T-helper 2 cell treated with Interferon-gamma antibody and Interleukin-4, amounts not matched to agents 5 μg/mL and 100 μg/mL, for 36 hours (primary cell): ENCODE measurements around the gene THSD4.

Source experiments
- DNase-seq: peaks from one replicate; pipeline ENCODE4 v3.0.0; 2021; ENCODE audit warnings: low spot score
- H3K27ac Mint-ChIP-seq: one replicate; pipeline ENCODE4 v1.8.0; 2021; ENCODE audit warnings: mild to moderate bottlenecking, mixed read lengths
- H3K27me3 Mint-ChIP-seq: one replicate; pipeline ENCODE4 v1.8.0; 2021; ENCODE audit warnings: low read depth, mixed read lengths
- H3K36me3 Mint-ChIP-seq: one replicate; pipeline ENCODE4 v1.8.0; 2021; ENCODE audit warnings: low read depth, mixed read lengths
- H3K4me1 Mint-ChIP-seq: one replicate; pipeline ENCODE4 v1.8.0; 2021; ENCODE audit warnings: low read depth, mixed read lengths
- H3K4me3 Mint-ChIP-seq: one replicate; pipeline ENCODE4 v1.8.0; 2022; ENCODE audit warnings: mild to moderate bottlenecking, moderate library complexity, mixed read lengths
- H3K9me3 Mint-ChIP-seq: one replicate; pipeline ENCODE4 v1.8.0; 2021; ENCODE audit warnings: mixed read lengths

The THSD4 gene

DNA sequence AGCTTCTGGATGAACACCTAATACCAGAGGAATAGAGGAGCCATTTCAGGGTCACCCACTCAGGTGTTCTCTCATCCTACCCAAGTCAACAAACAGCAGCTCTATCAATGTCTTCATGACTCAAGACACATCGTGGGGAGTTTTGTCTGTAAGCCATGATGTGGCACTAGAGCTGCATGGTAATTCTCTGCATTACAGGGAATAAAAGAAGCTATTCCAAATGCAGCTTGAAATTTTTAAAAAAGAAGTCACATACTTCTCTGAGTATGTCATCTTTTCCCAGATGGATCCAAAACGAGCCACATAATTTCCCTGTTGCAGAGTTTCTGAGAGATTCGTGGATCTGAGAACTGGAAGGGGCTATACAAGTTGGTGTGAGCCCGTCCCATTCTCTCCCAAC, 6.1 kb upstream of the THSD4 start:
- Mint-ChIP-seq H3K4me3 (no peak overlapping the region), H3K4me1 (peaks cover 2% of the 10 kb centered on the region)
- DNase-seq, result no peak

DNA sequence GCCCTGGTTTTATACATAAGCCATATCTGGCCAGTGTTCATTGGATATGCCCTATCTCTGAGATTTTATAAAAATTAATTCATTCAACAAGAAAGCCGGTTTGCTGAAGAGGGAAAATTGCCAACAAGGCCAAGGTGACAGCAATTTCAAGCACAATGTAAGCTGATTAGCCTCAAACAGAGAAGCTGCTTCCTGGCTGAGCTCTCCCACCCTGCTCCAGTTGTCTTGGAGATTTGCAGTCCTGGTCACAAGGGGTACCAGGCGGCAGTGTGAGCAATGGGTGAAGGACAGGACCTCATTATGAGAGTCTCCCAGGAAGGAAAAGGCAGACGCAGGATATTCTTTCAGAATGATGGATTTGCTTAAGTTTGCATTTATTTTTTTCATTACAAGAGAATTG, 5.4 kb upstream of the THSD4 start:
- Mint-ChIP-seq H3K27ac (no peak overlapping the region), H3K36me3 (no peaks in the 10 kb centered on the region), H3K27me3 (peaks cover 8% of the 10 kb centered on the region), H3K4me3 (no peak overlapping the region), H3K9me3 (no peaks in the 10 kb centered on the region), H3K4me1 (peaks cover 2% of the 10 kb centered on the region)
- no peak for DNase-seq

More for the DNA sequence above, 6.1 kb upstream of the THSD4 start:
- Mint-ChIP-seq H3K27me3 (peaks cover 5% of the 10 kb centered on the region), H3K27ac (no peak overlapping the region), H3K9me3 (no peaks in the 10 kb centered on the region), H3K36me3 (no peaks in the 10 kb centered on the region)

DNA sequence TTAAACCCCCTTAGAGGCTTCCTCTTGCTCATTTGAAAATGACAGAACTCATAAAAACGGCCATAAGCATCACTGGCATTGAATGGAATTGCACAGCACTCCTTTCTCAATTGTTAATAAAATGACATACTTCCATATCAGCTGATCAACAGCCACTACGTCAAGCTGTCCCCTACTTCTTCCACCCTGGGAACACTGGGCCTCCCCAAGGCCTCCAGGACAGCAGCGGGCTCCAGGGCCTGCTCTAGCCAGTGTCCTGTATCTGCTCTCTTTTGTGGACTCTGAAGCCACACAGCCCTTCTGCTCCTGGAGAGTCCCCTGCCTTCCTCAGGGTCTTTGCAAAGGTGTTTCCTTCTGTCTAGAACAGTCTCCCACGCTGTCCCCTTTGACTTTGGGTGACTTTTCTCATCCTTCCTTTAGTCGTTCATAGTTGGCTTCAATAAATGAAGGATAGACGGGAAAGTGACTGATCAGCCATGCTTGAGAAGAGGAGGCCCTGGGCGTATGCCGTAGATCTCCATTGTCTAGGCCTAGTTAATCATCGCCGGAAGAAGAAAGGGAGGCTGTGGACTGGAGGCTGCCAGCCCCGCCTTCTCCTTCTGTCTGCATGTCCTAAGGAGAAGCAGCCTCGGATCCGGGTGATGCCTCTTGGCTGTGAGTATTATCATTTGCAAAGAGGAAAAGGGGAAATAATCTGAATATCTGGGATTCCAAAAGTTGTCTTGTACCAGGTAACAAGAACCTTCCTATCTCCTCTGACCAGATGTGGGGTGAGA, 4.7 kb upstream of the THSD4 start:
- Mint-ChIP-seq H3K4me1 (peaks cover 2% of the 10 kb centered on the region), H3K27me3 (peaks cover 12% of the 10 kb centered on the region), H3K27ac (no peak overlapping the region), H3K9me3 (no peaks in the 10 kb centered on the region), H3K36me3 (no peaks in the 10 kb centered on the region), H3K4me3 (no peak overlapping the region)
- no peak for DNase-seq

DNA sequence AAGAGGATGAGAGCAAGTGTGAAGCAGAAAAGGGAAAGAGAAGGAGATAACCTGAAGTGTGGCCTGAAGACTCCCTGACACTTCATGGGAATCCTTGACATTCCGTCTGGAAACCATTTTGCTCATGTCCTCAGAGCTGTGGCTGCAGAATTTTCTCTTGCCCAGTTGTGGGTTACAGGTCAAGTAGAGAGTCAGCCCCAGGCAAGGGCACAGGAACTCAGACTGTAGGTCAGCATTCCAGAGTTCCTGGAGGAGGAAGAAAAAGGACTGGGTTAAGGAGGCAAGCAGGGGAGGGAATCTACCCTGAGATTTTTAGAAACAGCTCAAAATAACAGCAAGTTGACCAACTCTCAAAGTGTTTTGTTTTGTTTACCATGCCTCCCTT, 4.1 kb upstream of the THSD4 start:
- no peak for DNase-seq
- no peaks in the 10 kb centered on the region for H3K9me3 Mint-ChIP-seq
- H3K36me3 Mint-ChIP-seq, result no peaks in the 10 kb centered on the region
- peaks cover 14% of the 10 kb centered on the region for H3K27me3 Mint-ChIP-seq
- H3K4me3 Mint-ChIP-seq, result no peak overlapping the region
- no peak overlapping the region for H3K27ac Mint-ChIP-seq
- H3K4me1 Mint-ChIP-seq, result peaks cover 4% of the 10 kb centered on the region

DNA sequence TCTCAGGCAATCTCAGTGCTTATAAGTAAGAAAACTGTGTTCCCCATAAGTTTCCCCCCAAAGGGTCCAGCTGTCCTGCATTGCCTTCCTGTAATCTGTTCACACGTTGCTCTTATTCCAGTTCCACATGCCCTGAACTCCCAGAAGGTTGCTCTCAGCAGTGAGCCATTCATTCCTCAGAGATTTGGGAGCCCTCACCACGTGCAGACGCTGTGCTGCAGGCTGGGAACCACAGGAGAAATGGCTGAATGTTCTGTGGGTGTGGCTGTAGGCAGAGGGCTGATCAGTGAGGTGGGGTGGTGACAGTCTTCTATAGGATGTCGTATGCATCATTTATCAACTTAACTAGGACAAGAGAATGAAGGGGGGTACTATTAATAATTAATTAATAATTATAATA, 3.3 kb upstream of the THSD4 start:
- Mint-ChIP-seq H3K9me3 (no peaks in the 10 kb centered on the region), H3K36me3 (no peaks in the 10 kb centered on the region), H3K27ac (no peak overlapping the region), H3K27me3 (peaks cover 22% of the 10 kb centered on the region), H3K4me3 (no peak overlapping the region), H3K4me1 (peaks cover 8% of the 10 kb centered on the region)
- no peak for DNase-seq

DNA sequence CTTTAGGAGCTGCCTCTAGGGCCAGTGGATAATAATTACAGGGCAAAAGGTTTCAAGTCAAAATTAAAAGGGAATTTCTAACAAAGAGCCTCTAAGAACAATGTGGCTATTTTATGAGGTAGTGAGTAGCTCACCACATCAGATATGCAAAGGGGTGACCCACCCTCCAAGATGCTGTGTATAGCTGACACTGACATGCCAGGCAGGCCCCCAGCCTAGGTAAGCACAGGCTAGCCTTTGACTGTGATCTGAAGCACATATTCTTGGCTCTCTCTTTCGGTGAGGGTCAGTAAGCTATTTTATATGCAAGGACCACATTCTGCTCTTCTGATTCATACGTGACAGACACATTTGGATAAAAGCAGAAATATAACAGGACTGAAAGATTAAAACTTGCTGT, 2.8 kb upstream of the THSD4 start:
- Mint-ChIP-seq H3K27me3 (peaks cover 27% of the 10 kb centered on the region), H3K4me3 (no peak overlapping the region), H3K4me1 (peaks cover 6% of the 10 kb centered on the region), H3K27ac (no peak overlapping the region), H3K36me3 (no peaks in the 10 kb centered on the region), H3K9me3 (no peaks in the 10 kb centered on the region)
- DNase-seq, result no peak

DNA sequence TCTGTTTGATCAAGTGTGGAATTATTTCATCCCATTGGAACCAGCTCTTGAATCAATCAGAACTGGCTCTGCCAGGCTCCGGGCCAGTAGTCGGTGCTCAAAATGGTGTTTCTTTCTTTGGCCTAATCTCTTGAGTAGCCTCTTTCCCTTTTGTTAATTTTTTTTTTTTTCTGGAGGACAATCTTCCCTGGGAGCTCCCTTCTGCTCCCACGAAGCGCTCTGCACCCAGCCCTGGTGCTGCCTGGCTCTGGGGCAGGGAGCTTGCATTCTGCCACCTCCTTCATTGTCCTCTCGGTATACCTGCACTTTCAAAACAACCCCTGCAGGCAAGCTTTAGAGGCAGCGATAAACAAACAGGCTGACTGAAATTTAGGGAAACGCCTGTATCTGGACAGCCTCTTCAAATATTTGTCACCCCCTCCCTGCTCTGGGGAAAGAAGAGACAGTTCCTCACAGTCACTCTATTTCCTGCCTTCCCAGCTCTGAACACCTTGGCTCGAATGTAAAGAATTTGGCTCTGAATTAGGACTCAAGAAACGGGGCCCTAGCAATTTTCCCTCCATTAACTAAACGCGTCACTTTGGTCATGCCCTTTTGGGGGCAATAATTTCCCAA, 1.1 kb upstream of the THSD4 start:
- no peak overlapping the region for H3K4me3 Mint-ChIP-seq

DNA sequence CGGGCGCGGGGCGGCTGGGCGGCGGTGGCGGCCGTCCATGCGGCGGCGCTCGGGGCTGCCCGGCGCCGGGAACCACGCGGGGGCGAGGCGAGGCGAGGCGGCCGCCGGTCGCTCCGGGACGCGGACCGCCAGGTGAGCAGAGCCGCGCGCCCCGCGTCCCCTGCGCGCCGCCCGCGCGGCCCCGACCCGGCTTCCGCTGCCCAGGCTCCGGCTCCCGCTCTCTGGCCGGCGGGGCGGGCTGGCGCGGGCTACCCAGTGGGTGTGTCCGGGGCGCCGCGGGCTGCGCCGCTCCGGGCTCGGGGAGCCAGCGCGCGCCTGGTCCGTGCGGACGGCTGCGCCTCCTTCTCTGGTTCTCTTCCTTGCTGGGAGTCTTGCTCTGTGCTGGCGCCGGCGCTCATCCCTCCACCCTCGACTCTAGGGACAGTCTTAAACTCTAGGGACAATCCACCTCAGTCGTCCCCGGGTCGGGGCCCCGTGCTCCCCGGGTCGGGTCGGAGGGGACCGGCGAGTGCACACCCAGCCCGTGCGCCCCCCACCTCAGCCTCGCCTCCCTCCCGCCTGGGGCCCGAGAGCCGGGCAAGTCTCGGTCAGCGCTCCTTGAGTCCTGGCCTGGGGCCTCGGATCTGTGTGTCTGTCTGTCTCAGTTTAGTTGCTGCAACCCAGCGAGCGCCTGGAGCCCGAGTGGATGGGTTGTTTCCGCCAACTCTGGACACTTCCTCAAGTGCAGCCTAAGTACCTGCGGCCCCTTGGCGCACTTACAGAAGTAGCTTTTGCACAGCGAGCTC, 488 bp downstream of the THSD4 start:
- peaks cover 42% of the 10 kb centered on the region for H3K27me3 Mint-ChIP-seq
- H3K27ac Mint-ChIP-seq, result no peak overlapping the region
- H3K4me1 Mint-ChIP-seq, result peaks cover 6% of the 10 kb centered on the region
- no peak for DNase-seq
- no peaks in the 10 kb centered on the region for H3K9me3 Mint-ChIP-seq
- peak overlapping the region; percentile 60 for H3K4me3 Mint-ChIP-seq
- no peaks in the 10 kb centered on the region for H3K36me3 Mint-ChIP-seq

More for the DNA sequence above, 1.1 kb upstream of the THSD4 start:
- no peaks in the 10 kb centered on the region for H3K36me3 Mint-ChIP-seq
- H3K27ac Mint-ChIP-seq, result no peak overlapping the region
- no peaks in the 10 kb centered on the region for H3K9me3 Mint-ChIP-seq
- H3K4me1 Mint-ChIP-seq, result peaks cover 6% of the 10 kb centered on the region
- peaks cover 42% of the 10 kb centered on the region for H3K27me3 Mint-ChIP-seq
- DNase-seq, result no peak

DNA sequence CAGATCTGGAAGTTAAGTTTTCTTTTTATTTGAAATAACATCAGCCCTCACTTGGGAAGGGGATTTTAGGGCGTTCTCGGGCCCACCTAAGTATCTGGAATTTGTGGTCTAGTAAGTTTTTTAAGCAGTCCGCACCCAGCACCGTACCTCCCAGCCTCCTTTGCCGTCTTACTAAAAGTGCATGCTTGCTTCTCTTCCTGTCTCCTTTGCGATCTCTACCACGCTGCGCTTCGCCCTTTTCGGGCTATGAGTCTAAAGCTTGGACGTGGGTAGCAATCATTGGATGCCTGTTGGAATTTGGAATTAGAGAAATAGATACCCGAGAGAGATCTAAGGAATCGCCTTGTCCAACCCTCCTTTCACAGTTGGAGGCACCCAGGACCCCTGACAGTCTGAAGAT, 1.1 kb downstream of the THSD4 start:
- H3K27ac Mint-ChIP-seq, result no peak overlapping the region
- peaks cover 6% of the 10 kb centered on the region for H3K4me1 Mint-ChIP-seq
- peak overlapping the region; percentile 60 for H3K4me3 Mint-ChIP-seq
- H3K9me3 Mint-ChIP-seq, result no peaks in the 10 kb centered on the region
- no peaks in the 10 kb centered on the region for H3K36me3 Mint-ChIP-seq
- peaks cover 42% of the 10 kb centered on the region for H3K27me3 Mint-ChIP-seq
- DNase-seq, result no peak

DNA sequence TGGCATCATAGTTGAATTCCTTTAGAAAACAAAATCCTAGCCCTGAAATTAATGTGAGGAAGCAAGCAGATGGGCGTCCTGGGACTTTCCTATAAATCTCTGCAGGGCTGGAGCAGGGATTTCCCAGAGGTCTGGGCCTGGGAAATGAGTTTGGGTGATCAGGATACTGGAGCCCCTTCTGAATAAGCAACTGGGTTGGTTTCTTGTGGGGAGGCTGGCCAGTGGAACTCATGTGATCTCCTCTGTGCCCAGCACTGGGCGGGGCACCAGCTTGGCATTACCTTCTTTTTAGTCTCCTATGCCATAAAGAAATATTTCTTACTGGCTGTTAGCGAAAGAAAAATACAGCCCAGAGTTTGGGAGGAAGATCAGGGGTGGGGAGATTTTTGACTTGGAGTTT, 1.7 kb downstream of the THSD4 start:
- no peak for DNase-seq
- Mint-ChIP-seq H3K27ac (no peak overlapping the region), H3K36me3 (no peaks in the 10 kb centered on the region), H3K9me3 (no peaks in the 10 kb centered on the region), H3K4me3 (no peak overlapping the region), H3K4me1 (peaks cover 6% of the 10 kb centered on the region), H3K27me3 (peaks cover 42% of the 10 kb centered on the region)

DNA sequence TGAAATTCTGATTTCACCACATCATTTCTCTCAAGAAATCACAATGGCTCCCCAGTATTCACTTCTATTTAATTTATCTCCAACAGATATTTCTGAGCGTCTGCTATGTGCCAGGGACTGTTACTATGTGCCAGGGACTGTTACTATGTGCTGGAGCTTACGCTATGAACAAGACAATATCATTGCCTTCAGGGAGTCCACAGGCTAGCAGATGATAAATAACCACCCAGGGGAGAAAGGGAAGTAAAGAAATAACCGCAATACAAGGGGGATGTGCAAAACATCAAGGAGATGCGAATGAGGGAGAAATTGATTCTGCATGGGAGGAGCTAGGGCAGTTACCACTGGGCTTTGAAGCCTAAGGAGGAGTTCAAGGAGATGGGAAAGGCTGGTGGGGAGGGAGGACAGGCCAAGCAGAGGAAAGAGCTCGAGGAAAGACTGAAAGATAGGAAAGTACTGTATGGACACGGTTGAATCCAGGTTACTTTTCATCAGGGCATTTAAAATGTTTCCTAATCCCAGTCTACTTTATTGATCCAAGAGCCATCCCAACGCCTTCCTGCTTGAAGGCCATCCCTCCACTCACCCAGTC, 2.5 kb downstream of the THSD4 start:
- DNase-seq, result no peak
- H3K36me3 Mint-ChIP-seq, result no peaks in the 10 kb centered on the region
- peaks cover 6% of the 10 kb centered on the region for H3K4me1 Mint-ChIP-seq
- H3K9me3 Mint-ChIP-seq, result no peaks in the 10 kb centered on the region
- peaks cover 42% of the 10 kb centered on the region for H3K27me3 Mint-ChIP-seq
- H3K4me3 Mint-ChIP-seq, result no peak overlapping the region
- no peak overlapping the region for H3K27ac Mint-ChIP-seq

DNA sequence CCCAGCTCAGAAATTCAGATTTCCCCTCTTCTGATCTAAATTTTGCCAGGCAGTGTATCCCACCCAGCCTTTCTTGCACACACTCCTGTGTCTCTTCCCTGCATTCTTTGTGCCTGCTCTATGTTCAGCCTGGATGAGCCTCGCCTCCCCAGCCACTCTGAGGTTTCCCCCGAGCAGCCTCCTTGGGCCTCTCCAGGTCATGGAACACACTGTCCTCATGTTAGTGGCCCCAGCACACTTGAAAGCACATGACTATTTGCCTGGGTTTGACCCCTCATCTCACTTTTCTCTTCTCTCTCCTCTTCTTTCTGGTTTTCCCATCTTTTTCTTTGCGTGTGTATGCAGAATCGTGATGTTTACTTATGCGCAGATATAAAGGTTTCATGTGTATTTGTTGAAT, 3.1 kb downstream of the THSD4 start:
- Mint-ChIP-seq H3K36me3 (no peaks in the 10 kb centered on the region), H3K4me3 (no peak overlapping the region), H3K9me3 (no peaks in the 10 kb centered on the region), H3K27me3 (peaks cover 42% of the 10 kb centered on the region), H3K27ac (no peak overlapping the region), H3K4me1 (peaks cover 6% of the 10 kb centered on the region)
- DNase-seq, result no peak

DNA sequence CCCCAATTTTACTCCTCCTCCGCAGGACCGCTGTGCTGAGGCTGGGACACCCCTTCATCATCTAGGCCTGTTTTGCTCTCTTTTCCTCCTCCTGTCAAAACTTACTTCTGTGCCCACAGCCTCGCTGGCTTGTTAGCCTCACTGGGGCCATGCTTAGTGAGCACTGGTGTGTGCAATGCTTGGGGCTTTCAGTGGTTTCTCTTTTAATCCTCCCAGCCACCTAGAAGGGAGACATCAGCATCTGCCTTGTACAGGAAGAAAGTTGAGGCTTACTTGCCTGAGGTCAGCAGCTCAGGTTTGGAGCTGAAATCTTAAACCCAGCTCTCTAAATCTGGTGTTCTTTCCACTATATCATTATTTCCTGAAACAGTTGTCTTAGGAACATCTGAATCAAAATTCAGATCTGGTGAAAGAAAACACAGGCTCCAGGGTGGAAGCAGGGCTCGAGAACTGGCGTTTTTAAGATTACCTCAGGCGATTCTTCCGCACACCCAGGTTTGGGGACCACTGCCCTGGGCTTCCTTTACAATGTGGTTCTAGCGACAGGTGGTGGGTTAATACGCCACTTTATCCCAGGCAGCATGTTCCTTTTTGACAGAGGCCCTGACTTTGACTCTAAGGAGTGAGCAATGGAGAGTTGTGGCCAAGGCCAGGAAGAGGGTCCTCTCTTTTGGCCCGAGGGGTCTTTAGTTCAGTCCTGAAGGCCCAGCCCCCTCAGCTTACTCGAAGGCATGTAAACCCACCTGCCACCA, 3.8 kb downstream of the THSD4 start:
- Mint-ChIP-seq H3K4me1 (peaks cover 6% of the 10 kb centered on the region), H3K9me3 (no peaks in the 10 kb centered on the region), H3K4me3 (no peak overlapping the region), H3K36me3 (no peaks in the 10 kb centered on the region), H3K27me3 (peaks cover 37% of the 10 kb centered on the region), H3K27ac (no peak overlapping the region)
- no peak for DNase-seq
